ENCODE results near the gene MPRIP. TPM values are rescaled to one million over a fixed set of nuclear protein-coding genes. Genes with fewer than 3 reads are reported as not detected.

MPRIP gene
- total RNA-seq, 1 experiment from 2014 or later = 132 TPM

- WGBS (ENCODE audit: extremely low coverage, insufficient read length, low lambda C conversion rate) = no CpG with 5 or more reads among the region's 12 CpGs
- Histone ChIP-seq H3K9ac (ENCODE audit: extremely low read depth, insufficient read length, low read length) (no peak overlapping the region), H3K9me3 (ENCODE audit: control insufficient read depth, low read depth, low read length) (no peaks in the 10 kb centered on the region), H3T11ph (ENCODE audit: low read length) (no peak overlapping the region), H3K79me1 (ENCODE audit: insufficient read depth, low read depth, low read length, poor library complexity, severe bottlenecking) (no peaks in the 10 kb centered on the region), H2BK120ac (ENCODE audit: low read depth, low read length, poor library complexity, severe bottlenecking) (no peak overlapping the region), H3K27me3 (ENCODE audit: insufficient read depth, low read length) (no peaks in the 10 kb centered on the region), H3K18ac (ENCODE audit: insufficient read length, low read depth, low read length) (no peak overlapping the region), H3K4me2 (ENCODE audit: insufficient read depth, insufficient read length, low read length) (no peak overlapping the region), H3K4ac (ENCODE audit: low read depth, low read length) (no peak overlapping the region), H4K91ac (ENCODE audit: insufficient read length, low read depth, low read length) (no peak overlapping the region), H2BK12ac (ENCODE audit: insufficient read length, low read depth, low read length) (no peak overlapping the region), H4K5ac (ENCODE audit: insufficient read length, low read depth, low read length) (no peak overlapping the region), H3K27ac (ENCODE audit: insufficient read length, low read depth, low read length) (no peak overlapping the region), H3K23me2 (ENCODE audit: insufficient read length, low read depth, low read length, poor library complexity, severe bottlenecking) (no peaks in the 10 kb centered on the region), H2BK20ac (ENCODE audit: low read depth, low read length, poor library complexity, severe bottlenecking) (no peak overlapping the region), H4K8ac (replicated peaks; ENCODE audit: insufficient read length, low read depth, low read length) (no peak overlapping the region), H4K20me1 (ENCODE audit: control insufficient read depth, insufficient read depth, insufficient read length) (no peaks in the 10 kb centered on the region), H3K79me2 (ENCODE audit: insufficient read depth, low read length) (no peaks in the 10 kb centered on the region), H2BK5ac (ENCODE audit: insufficient read length, low read length) (no peak overlapping the region), H3K4me1 (ENCODE audit: insufficient read depth, low read length) (no peaks in the 10 kb centered on the region), H2AK5ac (ENCODE audit: insufficient read length, low read length) (no peak overlapping the region), H3K56ac (ENCODE audit: insufficient read length, low read depth, low read length) (no peak overlapping the region), H2AFZ (ENCODE audit: low read length) (no peak overlapping the region), H3K14ac (ENCODE audit: insufficient read depth, low read length) (no peak overlapping the region), H3K23ac (ENCODE audit: insufficient read length, low read depth, low read length) (no peak overlapping the region), H2BK15ac (ENCODE audit: low read depth, low read length) (no peak overlapping the region)
- DNase-seq = no peak
- Mint-ChIP-seq H3K4me3 (no peak overlapping the region), H3K27ac (peak overlapping the region in 1 of 3 experiments; percentile 44; a peak in 1 of 7 replicates), H3K4me1 (peaks cover 2 to 4% of the 10 kb centered on the region in 2 experiments; a peak in 2 of 4 replicates), H3K27me3 (ENCODE audit: low read depth) (no peaks in the 10 kb centered on the region), H3K9me3 (no peaks in the 10 kb centered on the region), H3K36me3 (ENCODE audit: insufficient read depth in 1 of 3, low read depth in 3 of 3) (peaks cover 29 to 77% (median 63%) of the 10 kb centered on the region in 3 experiments; a peak in 6 of 7 replicates)
- TF ChIP-seq CTCF (conservative IDR thresholded peaks at IDR 0.05) = no peak
Observed at GRCh38 chr17:17177176-17177575, 134.9 kb downstream of the MPRIP start.

Measured in H9 (cell line).